ENCODE results near the gene TMSB4X.

DNA sequence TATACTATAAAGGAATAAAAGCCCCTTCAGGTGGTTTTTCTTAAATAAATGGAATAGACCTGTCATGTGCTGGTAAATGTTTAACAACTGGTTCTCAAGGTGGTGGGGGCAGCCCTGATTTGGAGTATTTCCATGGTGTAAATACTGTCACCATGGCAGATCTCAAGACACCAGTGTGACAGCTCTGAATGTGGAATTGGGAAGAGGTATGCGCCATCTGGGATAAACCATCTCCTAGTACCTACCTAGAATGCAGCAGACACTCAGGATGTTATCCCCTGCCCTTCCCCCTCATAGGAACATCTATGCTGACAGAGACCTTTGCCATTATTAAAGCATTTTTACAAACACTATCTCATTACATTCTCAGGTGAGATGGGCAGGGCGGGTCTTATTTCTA, 26.4 kb upstream of the TMSB4X start:
- no peak for TF ChIP-seq CTCF (IDR thresholded peaks at IDR 0.05; ENCODE audit: insufficient read depth, low read length)
- no peak for TF ChIP-seq POLR2AphosphoS5 (IDR thresholded peaks at IDR 0.05; ENCODE audit: low read depth)
- TF ChIP-seq GABPA (IDR thresholded peaks at IDR 0.05; ENCODE audit: low read depth): no peak
